Fibroblast of lung (primary cell): ENCODE results near the gene AP1S2. TPM values are rescaled to one million over a fixed set of nuclear protein-coding genes. Genes with fewer than 3 reads are reported as not detected.

Experiments used
- DNase-seq, 2 donors: peaks; one replicate each; pipeline versions ENCODE4 v3.0.0 to v3.0.0-alpha.2; 2010; ENCODE audit warnings: low read depth in 2 of 2
- H2AFZ ChIP-seq: 2 replicates; pipeline ENCODE4 v1.5.1; 2012; ENCODE audit warnings: low read length, control low read depth, inconsistent platforms
- H3K27ac ChIP-seq: 2 replicates; pipeline ENCODE4 v1.5.1; 2011; ENCODE audit warnings: low read length, control low read depth; ENCODE audit not compliant: insufficient read depth
- H3K27me3 ChIP-seq: 2 replicates; pipeline ENCODE4 v1.5.1; 2011; ENCODE audit warnings: mild to moderate bottlenecking, low read length; ENCODE audit not compliant: control insufficient read depth, insufficient read depth
- H3K36me3 ChIP-seq: 2 replicates; pipeline ENCODE4 v1.5.1; 2011; ENCODE audit warnings: low read length; ENCODE audit not compliant: control insufficient read depth, insufficient read depth
- H3K4me1 ChIP-seq: 2 replicates; pipeline ENCODE4 v1.5.1; 2011; ENCODE audit warnings: low read length; ENCODE audit not compliant: control insufficient read depth, insufficient read depth; ENCODE audit errors: extremely low read depth
- H3K4me2 ChIP-seq: 2 replicates; pipeline ENCODE4 v1.5.1; 2011; ENCODE audit warnings: low read length, control low read depth; ENCODE audit not compliant: insufficient read depth; ENCODE audit errors: extremely low read depth
- H3K4me3 ChIP-seq, 4 experiments: fragments of 200-600 bp in 1 of 4; sonication (generic) in 1 of 4; replicated peaks in 1 of 4; 2 replicates each; pipeline ENCODE4 v1.5.1; 2011 to 2016; ENCODE audit warnings: low read length in 4 of 4, low read depth in 3 of 4, mild to moderate bottlenecking in 3 of 4, control low read depth in 2 of 4, inconsistent platforms in 1 of 4, mixed read lengths in 1 of 4; ENCODE audit not compliant: insufficient read depth in 1 of 4; ENCODE audit errors: control extremely low read depth in 1 of 4
- H3K79me2 ChIP-seq: 2 replicates; pipeline ENCODE4 v1.5.1; 2012; ENCODE audit warnings: mild to moderate bottlenecking, low read length, inconsistent platforms; ENCODE audit not compliant: control insufficient read depth, insufficient read depth
- H3K9ac ChIP-seq: 2 replicates; pipeline ENCODE4 v1.5.1; 2011; ENCODE audit warnings: mild to moderate bottlenecking, low read length, control low read depth; ENCODE audit not compliant: insufficient read depth
- H3K9me3 ChIP-seq: 2 replicates; pipeline ENCODE4 v1.5.1; 2012; ENCODE audit warnings: low read depth, low read length; ENCODE audit not compliant: control insufficient read depth, insufficient read depth
- H4K20me1 ChIP-seq: 2 replicates; pipeline ENCODE4 v1.5.1; 2011; ENCODE audit warnings: low read length; ENCODE audit not compliant: control insufficient read depth, insufficient read depth; ENCODE audit errors: extremely low read depth
- EZH2 ChIP-seq: IDR thresholded peaks from 2 replicates; pipeline ENCODE4 v1.5.1; 2012; ENCODE audit warnings: low read length, control low read depth, mild to moderate bottlenecking; ENCODE audit errors: missing control alignments
- polyA plus RNA-seq, 2 donors: library from polyadenylated mRNA; depleted of rRNA in 1 of 2; stranded (reverse) in 1 of 2; unstranded in 1 of 2; fragments of >200 nt; gene quantifications; 2 replicates each; pipeline ENCODE4 v1.2.1, GENCODE V29; 2011 to 2012; ENCODE audit warnings: missing spikeins in 1 of 2
- total RNA-seq: library from RNA; depleted of rRNA; stranded (reverse); fragments of >200 nt; gene quantifications from 2 replicates; pipeline ENCODE4 v1.2.1, GENCODE V29; 2014
- TF ChIP-seq, protein P1 (sequence below), 2 donors: IDR thresholded peaks in 1 of 2; conservative IDR thresholded peaks in 1 of 2; 1 replicate in 1 of 2; 2 replicates in 1 of 2; pipeline ENCODE4 v1.5.1; 2011 to 2012; ENCODE audit warnings: low read length in 2 of 2, control low read depth in 1 of 2, inconsistent platforms in 1 of 2, low read depth in 1 of 2, mild to moderate bottlenecking in 1 of 2

The AP1S2 gene
- total and polyA plus RNA-seq, 2 donors (not counting 1 experiment from before 2014, with no cell fraction given): 71.8 to 85.4 TPM

DNA sequence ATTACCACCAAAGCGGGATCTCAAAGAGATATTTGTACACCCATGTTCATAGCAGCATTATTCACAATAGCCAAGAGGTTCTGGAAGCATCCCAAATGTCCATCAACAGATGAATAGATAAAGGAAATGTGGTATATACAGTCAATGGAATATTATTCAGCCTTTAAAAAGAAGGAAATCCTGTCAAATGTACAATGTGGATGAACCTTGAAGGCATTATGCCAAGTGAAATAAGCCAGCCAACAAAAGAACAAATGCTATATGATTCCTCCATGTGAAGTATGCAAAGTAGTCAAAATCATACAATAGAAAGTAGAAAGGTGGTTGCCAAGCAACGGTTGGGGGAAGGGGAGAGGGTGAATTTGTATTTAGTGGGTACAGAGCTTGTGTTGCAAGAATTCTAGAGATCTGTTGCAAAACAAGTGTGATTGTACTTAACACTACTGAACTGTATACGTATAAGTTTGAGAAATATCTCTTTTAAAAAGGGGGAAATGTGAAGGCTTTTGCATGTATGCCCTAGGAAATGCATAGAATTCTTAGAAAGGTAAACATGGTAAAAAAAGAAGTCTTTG, 69.3 kb downstream of the AP1S2 start:
- Histone ChIP-seq H3K36me3 (no peaks in the 10 kb centered on the region), H3K9me3 (no peaks in the 10 kb centered on the region), H3K79me2 (no peaks in the 10 kb centered on the region), H3K4me1 (no peaks in the 10 kb centered on the region), H3K4me3 (no peak overlapping the region), H3K9ac (no peak overlapping the region), H3K27me3 (no peaks in the 10 kb centered on the region), H3K4me2 (no peak overlapping the region), H2AFZ (no peak overlapping the region), H3K27ac (no peak overlapping the region), H4K20me1 (no peaks in the 10 kb centered on the region)
- TF ChIP-seq, protein P1, sequence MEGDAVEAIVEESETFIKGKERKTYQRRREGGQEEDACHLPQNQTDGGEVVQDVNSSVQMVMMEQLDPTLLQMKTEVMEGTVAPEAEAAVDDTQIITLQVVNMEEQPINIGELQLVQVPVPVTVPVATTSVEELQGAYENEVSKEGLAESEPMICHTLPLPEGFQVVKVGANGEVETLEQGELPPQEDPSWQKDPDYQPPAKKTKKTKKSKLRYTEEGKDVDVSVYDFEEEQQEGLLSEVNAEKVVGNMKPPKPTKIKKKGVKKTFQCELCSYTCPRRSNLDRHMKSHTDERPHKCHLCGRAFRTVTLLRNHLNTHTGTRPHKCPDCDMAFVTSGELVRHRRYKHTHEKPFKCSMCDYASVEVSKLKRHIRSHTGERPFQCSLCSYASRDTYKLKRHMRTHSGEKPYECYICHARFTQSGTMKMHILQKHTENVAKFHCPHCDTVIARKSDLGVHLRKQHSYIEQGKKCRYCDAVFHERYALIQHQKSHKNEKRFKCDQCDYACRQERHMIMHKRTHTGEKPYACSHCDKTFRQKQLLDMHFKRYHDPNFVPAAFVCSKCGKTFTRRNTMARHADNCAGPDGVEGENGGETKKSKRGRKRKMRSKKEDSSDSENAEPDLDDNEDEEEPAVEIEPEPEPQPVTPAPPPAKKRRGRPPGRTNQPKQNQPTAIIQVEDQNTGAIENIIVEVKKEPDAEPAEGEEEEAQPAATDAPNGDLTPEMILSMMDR (conservative IDR thresholded peaks at IDR 0.05 in 1 of 2, IDR thresholded peaks at IDR 0.05 in 1 of 2; ENCODE audit: low read depth in 1 of 2, low read length in 2 of 2): no peak
- no peak for TF ChIP-seq EZH2
- DNase-seq: no peak

- no peaks in the 10 kb centered on the region for H3K4me1 ChIP-seq
- TF ChIP-seq, protein P1 (conservative IDR thresholded peaks at IDR 0.05 in 1 of 2, IDR thresholded peaks at IDR 0.05 in 1 of 2; ENCODE audit: low read depth in 1 of 2, low read length in 2 of 2): no peak
- no peak for TF ChIP-seq EZH2
- H3K27ac ChIP-seq: no peak overlapping the region
- DNase-seq: no peak
- H3K4me3 ChIP-seq: no peak overlapping the region
- H4K20me1 ChIP-seq: no peaks in the 10 kb centered on the region
- H2AFZ ChIP-seq: no peak overlapping the region
- no peak overlapping the region for H3K4me2 ChIP-seq
- no peaks in the 10 kb centered on the region for H3K27me3 ChIP-seq
- no peak overlapping the region for H3K9ac ChIP-seq
- H3K9me3 ChIP-seq: no peaks in the 10 kb centered on the region
- no peaks in the 10 kb centered on the region for H3K79me2 ChIP-seq
- H3K36me3 ChIP-seq: no peaks in the 10 kb centered on the region
These were observed 72.5 kb downstream of the AP1S2 start for GRCh38 chrX:15781961-15782699.

Other genes starting within 250 kb of the AP1S2 start
- 0.26 and 0.50 TPM in 2 replicates for gene CLTRN, start 190.0 kb downstream of the AP1S2 start, total RNA-seq
- 0.23 and 0.51 TPM in 2 replicates for gene CLTRN, start 190.0 kb downstream of the AP1S2 start, polyA plus RNA-seq
- gene CA5B, start 116.5 kb downstream of the AP1S2 start, total RNA-seq: 2.8 and 7.4 TPM in 2 replicates
- gene CA5B, start 116.5 kb downstream of the AP1S2 start, polyA plus RNA-seq: 11.6 and 16.3 TPM in 2 replicates
- 3.1 and 6.6 TPM in 2 replicates for gene ZRSR2, start 64.3 kb downstream of the AP1S2 start, total RNA-seq
- gene ZRSR2, start 64.3 kb downstream of the AP1S2 start, polyA plus RNA-seq: 8.1 and 10.8 TPM in 2 replicates